GM18520 (cell line): ENCODE results near the gene RBCK1.

Experiments
- ATAC-seq: cut with Tn5 transposase; IDR thresholded peaks from one replicate; pipeline ENCODE4 v1.9.1; 2021; ENCODE audit not compliant: unreplicated experiment

RBCK1 gene

DNA sequence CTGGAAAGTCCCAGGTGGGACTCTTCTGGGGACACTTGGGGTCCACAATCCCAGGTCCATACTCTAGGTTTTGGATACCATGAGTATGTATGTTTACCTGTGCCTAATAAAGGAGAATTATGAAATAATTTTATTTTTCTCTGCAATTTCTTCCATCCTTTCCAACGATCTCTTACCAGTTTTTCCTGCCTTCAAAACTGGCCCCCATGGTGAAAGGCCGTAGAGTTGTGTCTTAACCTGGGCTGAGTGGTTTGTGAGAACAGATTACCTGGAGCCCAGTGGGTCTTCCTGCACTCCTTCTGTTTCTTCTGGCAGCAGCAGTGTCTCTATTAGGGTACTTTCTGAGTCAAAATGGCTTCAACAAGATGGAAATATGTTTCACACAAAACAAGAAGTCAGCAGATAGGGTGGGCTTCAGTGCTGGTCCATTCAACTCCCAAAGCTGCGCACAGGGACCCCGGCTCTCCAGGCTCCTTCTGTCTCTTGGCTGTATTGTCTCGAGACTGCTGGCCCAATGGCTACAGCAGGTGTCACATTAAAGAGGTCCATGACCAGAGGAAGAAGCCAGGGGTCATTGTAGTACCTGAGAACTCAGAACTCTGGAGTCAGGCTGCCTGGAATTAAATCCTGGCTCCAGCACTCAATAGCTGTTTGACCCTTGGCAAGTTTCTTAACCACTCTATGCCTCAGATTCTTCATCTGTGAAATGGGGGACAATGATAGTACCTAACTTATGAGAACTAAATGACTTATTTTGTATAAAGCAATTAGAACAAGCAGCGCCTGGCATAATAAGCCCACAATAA is 10.5 kb upstream of the RBCK1 start:
- ATAC-seq = no peak

DNA sequence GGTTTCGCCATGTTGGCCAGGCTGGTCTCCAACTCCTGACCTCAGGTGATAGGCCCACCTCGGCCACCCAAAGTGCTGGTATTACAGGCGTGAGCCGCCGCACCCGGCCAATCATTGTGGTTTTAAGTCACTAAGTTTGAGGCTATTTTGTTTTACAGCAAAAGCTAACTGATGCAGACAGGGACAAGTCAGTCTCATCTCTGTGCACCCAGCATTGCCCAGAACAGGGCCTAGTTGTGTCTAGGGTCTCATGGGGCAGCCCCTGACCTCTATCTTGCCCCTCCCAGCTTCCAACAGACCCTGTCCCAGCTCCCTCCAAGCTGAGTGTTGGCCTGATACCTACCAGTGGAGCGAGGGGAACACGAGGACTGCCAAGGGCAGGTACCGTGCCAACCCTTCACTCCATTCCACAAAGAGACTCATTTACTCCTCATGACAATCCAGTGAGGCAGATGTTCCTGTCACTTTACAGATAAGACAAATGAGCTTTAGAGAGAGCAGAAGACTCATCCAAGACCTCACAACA is 8.9 kb upstream of the RBCK1 start:
- ATAC-seq = no peak

DNA sequence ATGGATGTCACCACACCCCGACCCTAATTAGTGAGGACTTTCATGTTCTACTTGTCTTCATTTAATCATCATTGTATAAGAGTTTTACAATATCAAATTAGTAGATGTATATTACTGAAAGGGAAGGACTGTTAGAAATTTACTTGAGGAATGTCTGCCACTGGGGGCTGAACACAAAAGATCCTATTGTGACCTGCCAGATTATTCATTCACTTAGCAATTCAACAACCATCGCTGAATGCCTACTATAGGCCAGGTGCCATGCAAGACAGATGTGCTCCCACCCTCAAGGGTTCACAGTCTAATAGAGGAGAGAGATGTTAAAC is 8.0 kb upstream of the RBCK1 start:
- ATAC-seq = no peak

- no peak for ATAC-seq
Observed at GRCh38 chr20:400454-401275, 7.4 kb upstream of the RBCK1 start.

DNA sequence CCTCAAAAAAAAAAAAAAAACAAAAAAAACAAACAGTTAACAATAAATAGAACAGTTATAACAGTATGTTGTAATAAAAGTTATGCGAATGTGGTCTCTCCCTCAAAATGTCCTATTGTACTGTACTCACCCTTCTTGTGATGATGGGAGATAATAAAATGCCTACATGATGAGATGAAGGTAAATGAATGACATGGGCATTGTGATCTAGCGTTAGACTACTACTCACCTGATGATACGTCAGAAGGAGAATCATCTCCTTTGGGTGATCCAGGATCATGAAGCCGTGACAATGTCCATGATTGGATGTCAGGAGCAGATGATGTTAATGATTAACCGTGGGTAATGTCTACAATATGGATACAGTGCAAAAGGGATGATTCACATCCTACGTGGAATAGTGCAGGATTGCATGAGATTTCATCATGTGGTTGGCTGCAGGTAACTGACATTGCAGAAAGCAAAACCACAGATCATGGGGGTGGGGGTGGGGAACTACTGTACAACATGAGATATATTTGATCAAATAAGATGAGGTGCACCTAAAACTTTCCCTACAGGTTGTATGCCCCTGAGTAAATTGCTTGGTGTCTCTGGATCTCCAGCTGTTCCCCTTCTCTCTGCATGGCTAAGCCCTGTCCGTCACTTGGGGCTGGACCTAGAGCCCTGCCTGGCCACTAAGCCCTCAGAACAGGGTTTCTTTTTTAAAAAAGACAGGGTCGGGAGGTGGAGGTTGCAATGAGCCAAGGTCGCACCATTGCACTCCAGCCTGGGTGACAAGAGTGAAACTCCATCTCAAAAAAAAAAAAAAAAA is 6.2 kb upstream of the RBCK1 start:
- ATAC-seq = no peak

GRCh38 chr20:402496-402885 is 5.6 kb upstream of the RBCK1 start:
- no peak for ATAC-seq

GRCh38 chr20:402898-403581 is 5.1 kb upstream of the RBCK1 start:
- ATAC-seq = no peak

GRCh38 chr20:403582-403957 is 4.5 kb upstream of the RBCK1 start:
- ATAC-seq = no peak

DNA sequence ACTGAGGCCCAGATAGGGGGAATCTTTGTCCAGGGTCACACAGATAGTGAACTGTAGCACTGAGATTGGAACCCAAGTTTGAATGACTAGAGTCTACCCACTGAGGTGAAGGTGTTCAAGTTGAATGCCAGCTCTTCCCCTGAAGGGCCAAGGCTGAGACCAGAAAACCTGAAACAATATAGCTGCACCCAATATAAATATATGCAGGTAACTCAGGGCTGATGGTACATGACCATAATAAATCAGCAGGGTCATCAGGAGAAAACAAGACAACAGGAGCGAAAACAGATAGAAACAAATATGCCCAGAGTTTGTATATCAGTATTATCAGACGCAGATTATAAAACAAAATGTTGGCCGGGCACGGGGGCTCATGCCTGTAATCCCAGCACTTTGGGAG is 4.0 kb upstream of the RBCK1 start:
- ATAC-seq = no peak

- ATAC-seq = no peak
Observed at GRCh38 chr20:406200-407132, 1.6 kb upstream of the RBCK1 start.

DNA sequence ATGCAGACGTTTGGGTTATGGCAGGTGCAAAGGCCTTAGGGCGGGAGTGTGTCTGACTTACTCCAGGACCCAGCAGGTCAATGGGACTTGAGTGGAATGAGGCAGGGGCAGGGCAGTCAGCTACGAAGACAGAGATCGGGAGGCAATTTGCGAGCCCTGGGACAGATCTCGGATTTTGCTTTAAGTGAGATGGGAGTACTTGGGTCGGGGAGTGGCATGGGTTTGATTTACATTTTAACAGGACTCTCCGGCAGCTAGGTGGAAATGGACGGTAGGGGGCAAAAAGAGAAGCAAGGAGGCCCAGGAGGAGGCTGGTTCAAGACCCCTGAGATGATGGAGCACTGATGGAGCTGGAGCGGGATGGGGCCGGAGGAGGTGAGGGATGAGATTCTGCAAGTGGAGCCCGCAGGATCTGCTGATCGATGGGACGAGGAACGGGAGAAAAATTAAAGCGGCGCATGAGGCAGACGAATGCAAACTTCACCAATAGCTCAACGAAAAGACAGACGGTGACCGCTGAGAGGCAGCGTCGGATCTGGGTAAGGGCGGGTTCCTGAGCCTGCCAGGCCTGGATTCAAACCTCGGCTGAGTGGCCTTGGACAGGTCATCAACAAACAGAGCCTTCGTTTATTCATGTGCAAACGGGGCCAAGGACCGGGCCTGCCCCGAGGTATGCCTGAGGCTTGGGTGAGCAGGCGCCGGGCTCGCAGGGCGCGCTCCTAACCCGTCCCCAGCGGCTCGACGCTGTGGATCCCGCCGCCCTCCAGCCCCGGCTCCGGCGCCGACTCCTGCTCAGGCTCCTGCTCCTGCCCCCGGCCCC is 756 bp upstream of the RBCK1 start:
- ATAC-seq = peak; percentile 57

- ATAC-seq = peak; percentile 4
Observed at GRCh38 chr20:408843-409696, 971 bp downstream of the RBCK1 start.

DNA sequence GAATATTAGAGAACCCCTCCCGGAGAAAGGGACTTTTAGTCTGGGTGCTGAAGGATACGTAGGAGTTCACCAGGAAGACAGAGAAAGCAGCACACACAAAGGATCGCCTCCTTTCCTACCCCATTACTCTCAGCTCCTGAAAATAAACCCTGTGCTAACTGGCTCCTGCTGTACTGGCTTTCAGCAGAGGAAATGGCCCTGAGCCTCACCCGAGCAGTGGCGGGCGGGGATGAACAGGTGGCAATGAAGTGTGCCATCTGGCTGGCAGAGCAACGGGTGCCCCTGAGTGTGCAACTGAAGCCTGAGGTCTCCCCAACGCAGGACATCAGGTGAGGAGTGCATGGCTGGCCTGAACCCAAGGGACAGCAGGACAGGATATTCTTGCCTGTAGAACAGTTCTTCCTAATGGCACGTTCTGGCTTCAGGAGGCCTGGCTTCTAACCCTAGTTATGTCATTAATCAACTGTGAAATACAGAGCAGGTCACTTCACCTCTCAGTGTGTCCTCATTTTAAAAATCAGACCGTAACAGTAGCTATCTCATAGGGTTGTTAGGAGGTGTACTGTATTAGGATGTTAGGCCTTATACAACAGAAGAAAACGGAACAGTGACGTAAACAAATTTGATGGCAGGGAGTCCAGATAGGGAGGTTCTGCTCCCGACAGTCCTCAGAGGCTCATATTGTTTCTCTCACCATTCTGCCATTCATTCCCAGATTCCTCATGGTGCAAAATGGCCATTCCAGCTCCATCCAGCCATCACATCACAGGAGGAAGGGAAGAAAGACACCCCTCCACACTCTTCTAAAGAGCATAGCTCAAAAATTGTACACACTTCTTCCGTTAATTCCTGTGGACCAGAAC is 1.8 kb downstream of the RBCK1 start:
- ATAC-seq = no peak

DNA sequence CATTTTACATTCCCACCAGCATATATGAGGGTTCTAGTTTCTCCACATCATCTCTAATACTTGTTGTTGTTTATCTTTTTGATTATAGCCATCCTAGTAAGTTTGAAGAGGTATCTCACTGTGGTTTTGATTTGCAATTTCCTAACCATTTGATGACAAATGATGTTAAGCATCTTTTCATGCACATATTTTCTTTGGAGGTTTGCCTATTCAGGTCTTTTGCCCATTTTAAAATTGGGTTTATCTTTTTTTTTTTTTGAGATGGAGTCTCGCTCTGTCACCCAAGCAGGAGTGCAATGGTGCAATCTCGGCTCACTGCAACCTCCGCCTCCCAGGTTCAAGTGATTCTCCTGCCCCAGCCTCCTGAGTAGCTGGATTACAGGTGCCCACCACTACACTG is 4.0 kb downstream of the RBCK1 start:
- ATAC-seq = no peak

DNA sequence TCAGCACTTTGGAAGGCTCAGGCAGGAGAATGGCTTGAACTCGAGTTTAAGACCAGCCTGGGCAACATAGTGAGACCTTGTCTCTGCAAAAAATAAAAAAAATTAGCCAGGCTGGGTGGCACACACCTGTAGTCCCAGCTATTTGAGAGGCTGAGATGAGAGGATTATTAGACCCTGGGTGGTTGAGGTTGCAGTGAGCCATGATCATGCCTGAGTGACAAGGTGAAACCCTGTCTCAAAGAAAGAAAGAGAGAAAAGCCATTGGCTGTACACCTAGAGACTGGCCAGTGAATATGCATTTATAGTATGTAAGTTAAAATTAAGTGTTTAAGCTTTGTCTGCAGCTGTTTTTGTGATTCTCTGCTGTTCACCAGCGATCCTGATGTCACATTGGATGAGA is 6.1 kb downstream of the RBCK1 start:
- no peak for ATAC-seq

DNA sequence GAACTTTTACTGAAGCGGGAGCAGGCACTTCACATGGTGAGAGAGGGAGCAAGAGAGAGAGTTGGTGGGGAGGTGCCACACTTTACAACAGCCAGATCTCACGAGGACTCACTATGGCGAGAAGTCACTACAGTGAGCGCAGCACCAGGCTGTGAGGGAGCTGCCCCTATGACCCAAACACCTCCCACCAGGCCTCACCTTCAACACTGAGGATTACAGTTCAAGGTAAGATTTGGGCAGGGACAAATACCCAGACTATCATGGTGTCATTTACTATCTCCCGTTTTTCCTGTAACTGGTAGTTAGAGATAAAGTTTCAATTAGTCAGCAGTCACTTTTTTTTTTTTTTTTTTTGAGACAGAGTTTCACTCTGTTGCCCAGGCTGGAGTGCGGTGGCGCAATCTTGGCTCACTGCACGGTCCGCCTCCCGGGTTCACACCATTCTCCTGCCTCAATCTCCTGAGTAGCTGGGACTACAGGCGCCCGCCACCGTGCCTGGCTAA is 7.8 kb downstream of the RBCK1 start:
- ATAC-seq = no peak
